ENCODE results near the gene CMTR1. TPM values are rescaled to one million over a fixed set of nuclear protein-coding genes. Genes with fewer than 3 reads are reported as not detected.

The CMTR1 gene
- total and polyA plus RNA-seq, 12 donors: 13.1 to 37.0 (median 33.1) TPM

- DNase-seq (no peak), ATAC-seq (no peak)
- Histone ChIP-seq H3K27ac (no peak overlapping the region), H3K4me1 (peaks cover 0 to 10% (median 0%) of the 10 kb centered on the region in 9 donors), H3K36me3 (no peaks in the 10 kb centered on the region), H3K27me3 (peaks cover 0 to 16% (median 8%) of the 10 kb centered on the region in 7 donors), H3K4me3 (no peak overlapping the region), H3K9me3 (no peaks in the 10 kb centered on the region)
- intact Hi-C loops (cut with DNase I): no loop called here
- 86 to 93% methylated on average over 5 of the region's 5 CpGs for WGBS, 2 donors
- no peak for TF ChIP-seq CTCF (IDR thresholded peaks at IDR 0.05)
Measured at GRCh38 chr6:37507077-37507476, 74.1 kb downstream of the CMTR1 start.

GRCh38 chr6:37507690-37508421, 74.8 kb downstream of the CMTR1 start:
- no peak for ATAC-seq
- 46 to 68% methylated on average over 3 to 4 of the region's 4 CpGs for WGBS, 2 donors
- H3K4me1 ChIP-seq: peaks cover 0 to 10% (median 0%) of the 10 kb centered on the region in 9 donors
- H3K4me3 ChIP-seq: no peak overlapping the region
- intact Hi-C loops (cut with DNase I): no loop called here
- no peaks in the 10 kb centered on the region for H3K36me3 ChIP-seq
- TF ChIP-seq CTCF (IDR thresholded peaks at IDR 0.05): no peak
- H3K27ac ChIP-seq: peak overlapping the region in 1 of 10 donors; percentile 5
- H3K27me3 ChIP-seq: peaks cover 0 to 23% (median 16%) of the 10 kb centered on the region in 7 donors
- no peak for DNase-seq
- no peaks in the 10 kb centered on the region for H3K9me3 ChIP-seq

- no peak for ATAC-seq
- no peak for TF ChIP-seq CTCF (IDR thresholded peaks at IDR 0.05)
- H3K27me3 ChIP-seq: peaks cover 4 to 46% (median 35%) of the 10 kb centered on the region in 7 donors
- intact Hi-C loops (cut with DNase I): no loop called here
- WGBS, 2 donors: 70 to 84% methylated on average over 5 of the region's 5 CpGs
- no peak for DNase-seq
- H3K4me1 ChIP-seq: peaks cover 0 to 13% (median 6%) of the 10 kb centered on the region in 9 donors
- no peak overlapping the region for H3K4me3 ChIP-seq
- no peaks in the 10 kb centered on the region for H3K36me3 ChIP-seq
- no peak overlapping the region for H3K27ac ChIP-seq
- H3K9me3 ChIP-seq: no peaks in the 10 kb centered on the region
Measured at GRCh38 chr6:37511201-37511600, 78.2 kb downstream of the CMTR1 start.

- no peak overlapping the region for H3K27ac ChIP-seq
- no peaks in the 10 kb centered on the region for H3K36me3 ChIP-seq
- TF ChIP-seq CTCF (IDR thresholded peaks at IDR 0.05): no peak
- no peak for ATAC-seq
- peaks cover 4 to 46% (median 35%) of the 10 kb centered on the region in 7 donors for H3K27me3 ChIP-seq
- 30 to 34% methylated on average over 16 of the region's 16 CpGs for WGBS, 2 donors
- intact Hi-C loops (cut with DNase I): no loop called here
- H3K9me3 ChIP-seq: no peaks in the 10 kb centered on the region
- H3K4me1 ChIP-seq: peaks cover 0 to 18% (median 7%) of the 10 kb centered on the region in 9 donors
- no peak for DNase-seq
- H3K4me3 ChIP-seq: no peak overlapping the region
Measured at GRCh38 chr6:37511910-37512399, 78.9 kb downstream of the CMTR1 start.

Measured in heart right ventricle (tissue), 16 donors.